Keratinocyte (primary cell): ENCODE results near the gene NBPF11. TPM values are rescaled to one million over a fixed set of nuclear protein-coding genes. Genes with fewer than 3 reads are reported as not detected.
"Not testable (repeated sequence)": the region's sequence is repeated elsewhere in the genome, so short reads cannot be mapped to it uniquely, and the experiment has no call there.

Experiments used
- DNase-seq: peaks from one replicate; pipeline ENCODE4 v3.0.0-alpha.2; 2011; ENCODE audit warnings: low read depth, missing footprints, low spot score
- FAIRE-seq: peaks from 2 replicates; lab custom pipeline; 2011; peaks lifted over from hg19 to GRCh38; lab: Jason Lieb, UNC
- H2AFZ ChIP-seq: 2 replicates; pipeline ENCODE4 v1.6.0; 2012; ENCODE audit warnings: low read length, control low read depth, inconsistent platforms; ENCODE audit not compliant: control insufficient read depth
- H3K27ac ChIP-seq: 2 replicates; pipeline ENCODE4 v1.5.1; 2011; ENCODE audit warnings: low read length; ENCODE audit not compliant: control insufficient read depth, insufficient read depth
- H3K27me3 ChIP-seq: 3 replicates; pipeline ENCODE4 v1.6.0; 2011; ENCODE audit warnings: low read length; ENCODE audit not compliant: control insufficient read depth, insufficient read depth; ENCODE audit errors: extremely low read depth
- H3K36me3 ChIP-seq, 2 experiments: 2 replicates in 1 of 2; 3 replicates in 1 of 2; pipeline ENCODE4 v1.5.1; 2011; ENCODE audit warnings: low read length in 2 of 2, mild to moderate bottlenecking in 1 of 2; ENCODE audit not compliant: control insufficient read depth in 2 of 2, insufficient read depth in 2 of 2; ENCODE audit errors: extremely low read depth in 1 of 2
- H3K4me1 ChIP-seq: 3 replicates; pipeline ENCODE4 v1.5.1; 2011; ENCODE audit warnings: low read length; ENCODE audit not compliant: control insufficient read depth, insufficient read depth; ENCODE audit errors: extremely low read depth
- H3K4me2 ChIP-seq: 3 replicates; pipeline ENCODE4 v1.6.0; 2011; ENCODE audit warnings: low read depth, low read length; ENCODE audit not compliant: control insufficient read depth, insufficient read depth; ENCODE audit errors: extremely low read depth
- H3K4me3 ChIP-seq, 3 experiments: fragments of 200-600 bp in 1 of 3; sonication (generic) in 1 of 3; 2 replicates in 2 of 3; 3 replicates in 1 of 3; pipeline ENCODE4 v1.5.1; 2011 to 2016; ENCODE audit warnings: low read length in 3 of 3, mild to moderate bottlenecking in 3 of 3, control low read depth in 2 of 3, inconsistent platforms in 1 of 3, low read depth in 1 of 3, mixed read lengths in 1 of 3, mixed run types in 1 of 3, moderate library complexity in 1 of 3; ENCODE audit not compliant: control insufficient read depth in 2 of 3, insufficient read depth in 2 of 3; ENCODE audit errors: extremely low read depth in 1 of 3
- H3K79me2 ChIP-seq: 2 replicates; pipeline ENCODE4 v1.6.0; 2012; ENCODE audit warnings: low read length; ENCODE audit not compliant: control insufficient read depth, insufficient read depth
- H3K9ac ChIP-seq: 3 replicates; pipeline ENCODE4 v1.6.0; 2011; ENCODE audit warnings: low read length; ENCODE audit not compliant: control insufficient read depth, insufficient read depth; ENCODE audit errors: extremely low read depth
- H3K9me1 ChIP-seq: 3 replicates; pipeline ENCODE4 v1.6.0; 2011; ENCODE audit warnings: low read length; ENCODE audit not compliant: control insufficient read depth, insufficient read depth; ENCODE audit errors: extremely low read depth
- H3K9me3 ChIP-seq: 2 replicates; pipeline ENCODE4 v1.5.1; 2012; ENCODE audit warnings: low read depth, low read length; ENCODE audit not compliant: control insufficient read depth
- H4K20me1 ChIP-seq: 3 replicates; pipeline ENCODE4 v1.6.0; 2011; ENCODE audit warnings: low read length; ENCODE audit not compliant: control insufficient read depth, insufficient read depth; ENCODE audit errors: extremely low read depth
- dilution Hi-C: fragments of 300-500 bp; cut with MboI; formaldehyde crosslinking; loops from one replicate; pipeline ENCODE4 v1.7.0; 2020; ENCODE audit warnings: low sequenced_read_pairs; ENCODE audit not compliant: extremely low pct_ligation_motif_present
- polyA plus RNA-seq, 5 experiments: library from polyadenylated mRNA; depleted of rRNA in 3 of 5; stranded (reverse) in 3 of 5; stranded (forward) in 1 of 5; unstranded in 1 of 5; fragments of >200 nt; gene quantifications; 1 replicate in 1 of 5; 2 replicates in 3 of 5; 3 replicates in 1 of 5; pipeline versions ENCODE4 v1.2.1 to v1.2.3, GENCODE V29; 2011 to 2012; ENCODE audit warnings: missing spikeins in 2 of 5, low read depth in 1 of 5, low replicate concordance in 1 of 5

Gene NBPF11
- polyA plus RNA-seq, 1 donor (not counting 4 experiments of a cell fraction or from before 2014, with no cell fraction given): 8.4 TPM

DNA sequence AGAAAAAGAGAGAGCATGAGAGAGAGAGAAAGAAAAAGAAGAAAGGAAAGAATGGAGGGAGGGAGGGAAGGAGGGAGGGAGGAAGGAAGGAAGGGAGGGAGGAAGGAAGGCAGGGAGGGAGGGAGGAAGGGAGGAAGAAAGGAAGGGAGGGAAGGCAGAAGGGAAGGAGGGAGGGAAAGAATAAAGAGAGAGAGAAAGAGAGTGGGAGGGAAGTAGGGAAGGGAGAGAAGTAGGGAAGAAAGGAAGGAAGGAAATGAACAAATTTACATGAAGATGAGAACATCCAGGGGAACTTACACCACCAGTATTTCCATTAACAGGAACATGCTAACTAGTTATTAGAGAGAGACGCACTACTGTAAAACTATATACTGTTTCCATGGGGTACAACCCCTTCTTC lies 10.1 kb downstream of the NBPF11 start:
- DNase-seq, H3K36me3 ChIP-seq, H3K27me3 ChIP-seq, H3K27ac ChIP-seq, H3K9ac ChIP-seq, H3K4me3 ChIP-seq, H2AFZ ChIP-seq, H3K4me1 ChIP-seq, H3K9me3 ChIP-seq, dilution Hi-C loops, H4K20me1 ChIP-seq, H3K9me1 ChIP-seq, FAIRE-seq, H3K79me2 ChIP-seq, H3K4me2 ChIP-seq: not testable (repeated sequence)

DNA sequence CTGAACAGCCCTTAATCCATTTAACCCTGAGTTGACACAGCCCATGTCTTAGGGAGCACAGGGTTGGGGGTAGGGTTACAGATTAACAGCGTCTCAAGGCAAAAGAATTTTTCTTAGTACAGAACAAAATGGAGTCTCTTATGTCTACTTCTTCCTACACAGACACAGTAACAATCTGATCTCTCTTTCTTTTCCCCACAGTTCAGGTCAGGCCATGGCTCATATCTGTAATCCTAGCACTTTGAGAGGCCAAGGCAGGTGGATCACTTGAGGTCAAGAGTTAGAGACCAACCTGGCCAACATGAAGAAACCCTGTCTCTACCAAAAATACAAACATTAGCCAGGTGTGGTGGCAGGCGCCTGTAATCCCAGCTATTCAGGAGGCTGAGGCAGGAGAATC lies 13.5 kb downstream of the NBPF11 start:
- H3K9ac ChIP-seq, H2AFZ ChIP-seq, H3K9me1 ChIP-seq, FAIRE-seq, dilution Hi-C loops, H3K4me2 ChIP-seq, H3K27me3 ChIP-seq, H3K4me1 ChIP-seq, H3K9me3 ChIP-seq, H3K4me3 ChIP-seq, H3K79me2 ChIP-seq, H3K36me3 ChIP-seq, H3K27ac ChIP-seq, H4K20me1 ChIP-seq, DNase-seq: not testable (repeated sequence)

DNA sequence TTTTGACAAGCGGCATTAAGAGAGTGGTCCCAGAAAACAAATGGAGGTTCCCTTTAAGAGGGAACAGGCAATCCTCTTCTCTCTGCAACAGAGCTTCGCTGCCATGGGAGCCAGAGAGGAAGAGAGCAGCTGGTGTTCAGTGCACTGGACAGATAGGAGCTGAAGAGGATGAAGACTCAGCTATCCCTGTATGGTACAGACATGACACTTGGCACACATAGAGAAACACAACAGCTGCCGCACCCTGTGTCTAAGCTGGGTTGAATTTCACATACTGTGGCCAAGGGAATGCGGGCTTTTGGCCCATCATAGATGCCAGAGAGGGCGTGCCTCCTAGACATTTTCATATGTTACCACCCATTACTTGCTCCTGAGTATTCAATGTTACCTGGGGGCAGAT lies 29.7 kb downstream of the NBPF11 start:
- H3K27ac ChIP-seq, H2AFZ ChIP-seq, H3K79me2 ChIP-seq, H4K20me1 ChIP-seq, dilution Hi-C loops, H3K36me3 ChIP-seq, H3K27me3 ChIP-seq, H3K9me3 ChIP-seq, H3K4me2 ChIP-seq, FAIRE-seq, H3K4me3 ChIP-seq, DNase-seq, H3K9me1 ChIP-seq, H3K9ac ChIP-seq, H3K4me1 ChIP-seq: not testable (repeated sequence)

DNA sequence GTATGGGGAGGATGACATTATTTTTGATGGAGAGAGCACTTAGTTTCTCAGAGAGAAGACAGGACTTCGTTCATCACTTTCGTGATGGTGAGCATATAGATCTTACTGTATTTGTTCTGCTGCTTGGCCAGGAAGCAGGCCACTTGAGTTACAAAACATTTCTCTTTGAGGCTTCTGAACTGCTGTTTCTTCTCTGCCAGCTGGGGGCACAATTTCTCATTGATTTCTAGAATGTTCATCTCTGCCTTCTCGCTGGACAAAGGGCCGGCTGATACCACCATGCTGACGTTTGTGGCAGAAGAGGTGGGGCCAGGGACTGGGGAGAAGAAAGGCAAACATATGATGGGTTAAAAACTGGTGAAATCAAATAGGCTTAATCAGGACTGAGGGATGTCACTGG lies 31.7 kb downstream of the NBPF11 start:
- H4K20me1 ChIP-seq, H3K4me1 ChIP-seq, H3K9ac ChIP-seq, H3K79me2 ChIP-seq, H3K27ac ChIP-seq, H3K36me3 ChIP-seq, H3K9me1 ChIP-seq, H3K9me3 ChIP-seq, FAIRE-seq, dilution Hi-C loops, H3K4me2 ChIP-seq, H3K27me3 ChIP-seq, H3K4me3 ChIP-seq, DNase-seq, H2AFZ ChIP-seq: not testable (repeated sequence)

DNA sequence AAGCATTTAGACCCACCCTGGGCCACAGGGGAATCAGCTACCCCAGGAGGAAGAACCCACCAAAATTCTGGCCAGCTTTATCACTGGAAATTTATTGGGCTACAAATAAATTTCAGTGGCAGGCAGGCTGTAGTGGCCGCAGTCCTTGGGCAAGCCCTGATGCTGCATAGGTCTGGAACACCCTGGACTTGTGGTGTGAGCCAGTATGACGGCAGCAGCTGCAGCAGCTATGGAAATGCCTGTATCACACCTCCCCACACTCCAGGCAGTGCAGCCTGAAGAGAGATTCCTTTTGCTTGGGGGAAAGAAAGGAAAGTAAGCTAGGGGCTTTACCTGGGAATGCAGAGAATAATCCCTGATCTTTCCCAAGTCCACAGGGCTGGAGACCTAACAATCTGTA lies 56.3 kb downstream of the NBPF11 start:
- FAIRE-seq, H3K9me3 ChIP-seq, H3K4me2 ChIP-seq, H3K27me3 ChIP-seq, H3K36me3 ChIP-seq, H3K79me2 ChIP-seq, H3K9me1 ChIP-seq, H4K20me1 ChIP-seq, H3K4me1 ChIP-seq, H3K27ac ChIP-seq, dilution Hi-C loops, H2AFZ ChIP-seq, DNase-seq, H3K4me3 ChIP-seq, H3K9ac ChIP-seq: not testable (repeated sequence)
